ENCODE results near the gene CORIN. TPM values are rescaled to one million over a fixed set of nuclear protein-coding genes. Genes with fewer than 3 reads are reported as not detected.

CORIN gene
- total and polyA plus RNA-seq, 4 donors: 0.15 to 9.1 (median 1.0) TPM

- 79 to 91% methylated on average over 3 of the region's 3 CpGs for WGBS, 2 donors
- peaks cover 0 to 5% (median 0%) of the 10 kb centered on the region in 5 donors for H3K4me1 ChIP-seq (ENCODE audit: control insufficient read depth in 5 of 5, insufficient read depth in 5 of 5, low read length in 5 of 5)
- ATAC-seq (ENCODE audit: insufficient read depth, low FRiP score) (no peak), DNase-seq (no peak)
- H3K36me3 ChIP-seq (ENCODE audit: control insufficient read depth in 4 of 4, insufficient read depth in 4 of 4, low read length in 4 of 4): no peaks in the 10 kb centered on the region
- H3K4me3 ChIP-seq: no peak overlapping the region
- H3K27ac ChIP-seq (ENCODE audit: low read depth in 1 of 2, low read length in 1 of 2): peak overlapping the region in 1 of 2 donors; percentile 1
- H3K9ac ChIP-seq (ENCODE audit: insufficient read depth in 1 of 2, low read length in 2 of 2): no peak overlapping the region
- peaks cover 0 to 4% (median 2%) of the 10 kb centered on the region in 4 donors for H3K9me3 ChIP-seq (ENCODE audit: control insufficient read depth in 4 of 4, insufficient read depth in 3 of 4, low read length in 3 of 4)
- H3K27me3 ChIP-seq (ENCODE audit: control insufficient read depth in 3 of 3, insufficient read depth in 3 of 3, low read length in 2 of 3): no peaks in the 10 kb centered on the region
- no peak for TF ChIP-seq CTCF (IDR thresholded peaks at IDR 0.05; ENCODE audit: control extremely low read depth, extremely low read depth)
Measured at GRCh38 chr4:47830265-47831025, 7.4 kb downstream of the CORIN start.

GRCh38 chr4:47829438-47829837, 8.4 kb downstream of the CORIN start:
- H3K27ac ChIP-seq (ENCODE audit: low read depth in 1 of 2, low read length in 1 of 2): peak overlapping the region in 1 of 2 donors; percentile 27
- peaks cover 0 to 4% (median 2%) of the 10 kb centered on the region in 4 donors for H3K9me3 ChIP-seq (ENCODE audit: control insufficient read depth in 4 of 4, insufficient read depth in 3 of 4, low read length in 3 of 4)
- H3K4me1 ChIP-seq (ENCODE audit: control insufficient read depth in 5 of 5, insufficient read depth in 5 of 5, low read length in 5 of 5): no peaks in the 10 kb centered on the region
- H3K36me3 ChIP-seq (ENCODE audit: control insufficient read depth in 4 of 4, insufficient read depth in 4 of 4, low read length in 4 of 4): no peaks in the 10 kb centered on the region
- no peak for TF ChIP-seq CTCF (IDR thresholded peaks at IDR 0.05; ENCODE audit: control extremely low read depth, extremely low read depth)
- ATAC-seq (ENCODE audit: insufficient read depth, low FRiP score): no peak
- no peak overlapping the region for H3K9ac ChIP-seq (ENCODE audit: insufficient read depth in 1 of 2, low read length in 2 of 2)
- no peak for DNase-seq
- H3K27me3 ChIP-seq (ENCODE audit: control insufficient read depth in 3 of 3, insufficient read depth in 3 of 3, low read length in 2 of 3): no peaks in the 10 kb centered on the region
- no peak overlapping the region for H3K4me3 ChIP-seq

GRCh38 chr4:47827343-47828047, 10.4 kb downstream of the CORIN start:
- no peak for TF ChIP-seq CTCF (IDR thresholded peaks at IDR 0.05; ENCODE audit: control extremely low read depth, extremely low read depth)
- WGBS, 2 donors: 52 to 72% methylated on average over 2 of the region's 2 CpGs
- no peaks in the 10 kb centered on the region for H3K4me1 ChIP-seq (ENCODE audit: control insufficient read depth in 5 of 5, insufficient read depth in 5 of 5, low read length in 5 of 5)
- no peak overlapping the region for H3K9ac ChIP-seq (ENCODE audit: insufficient read depth in 1 of 2, low read length in 2 of 2)
- H3K4me3 ChIP-seq: no peak overlapping the region
- no peak for DNase-seq
- ATAC-seq (ENCODE audit: insufficient read depth, low FRiP score): no peak
- H3K27me3 ChIP-seq (ENCODE audit: control insufficient read depth in 3 of 3, insufficient read depth in 3 of 3, low read length in 2 of 3): no peaks in the 10 kb centered on the region
- H3K9me3 ChIP-seq (ENCODE audit: control insufficient read depth in 4 of 4, insufficient read depth in 3 of 4, low read length in 3 of 4): no peaks in the 10 kb centered on the region
- no peak overlapping the region for H3K27ac ChIP-seq (ENCODE audit: low read depth in 1 of 2, low read length in 1 of 2)
- no peaks in the 10 kb centered on the region for H3K36me3 ChIP-seq (ENCODE audit: control insufficient read depth in 4 of 4, insufficient read depth in 4 of 4, low read length in 4 of 4)

Measured in lung (tissue), 12 donors.